HCEC 1CT (cell line): ENCODE measurements around the gene BRF1.

ENCODE experiments used
- DNase-seq: peaks from one replicate; pipeline ENCODE4 v3.0.0-alpha.2; 2017

Gene BRF1

GRCh38 chr14:105168496-105168978, 132.3 kb downstream of the BRF1 start, which contains the start of gene JAG2:
TSS of gene JAG2 (minus strand) at chr14:105168776. CDS start at chr14:105168420, 356 bp downstream.
- no peak for DNase-seq

GRCh38 chr14:105168093-105168420, 132.7 kb downstream of the BRF1 start:
- DNase-seq, result no peak

- DNase-seq, result no peak
Measured at GRCh38 chr14:105167303-105168092, 133.3 kb downstream of the BRF1 start.

GRCh38 chr14:105166571-105167302, 134.1 kb downstream of the BRF1 start:
- no peak for DNase-seq

- no peak for DNase-seq
Measured at GRCh38 chr14:105165761-105166485, 134.9 kb downstream of the BRF1 start.

GRCh38 chr14:105165134-105165704, 135.6 kb downstream of the BRF1 start:
- DNase-seq, result no peak

- DNase-seq, result no peak
Measured at GRCh38 chr14:105163040-105163742, 137.6 kb downstream of the BRF1 start.

GRCh38 chr14:105162669-105162979, 138.2 kb downstream of the BRF1 start:
- no peak for DNase-seq

GRCh38 chr14:105161964-105162668, 138.7 kb downstream of the BRF1 start:
- no peak for DNase-seq

- no peak for DNase-seq
Measured at GRCh38 chr14:105161309-105161708, 139.5 kb downstream of the BRF1 start.

- DNase-seq, result no peak
Measured at GRCh38 chr14:105160776-105161175, 140.0 kb downstream of the BRF1 start.

GRCh38 chr14:105159344-105159743, 141.5 kb downstream of the BRF1 start:
- no peak for DNase-seq
